Measurements from ENCODE around the gene NRXN3. TPM values are rescaled to one million over a fixed set of nuclear protein-coding genes. Genes with fewer than 3 reads are reported as not detected.

The NRXN3 gene
- total and polyA plus RNA-seq, 2 experiments from 2014 or later, result 1.0 to 1.8 TPM

DNA sequence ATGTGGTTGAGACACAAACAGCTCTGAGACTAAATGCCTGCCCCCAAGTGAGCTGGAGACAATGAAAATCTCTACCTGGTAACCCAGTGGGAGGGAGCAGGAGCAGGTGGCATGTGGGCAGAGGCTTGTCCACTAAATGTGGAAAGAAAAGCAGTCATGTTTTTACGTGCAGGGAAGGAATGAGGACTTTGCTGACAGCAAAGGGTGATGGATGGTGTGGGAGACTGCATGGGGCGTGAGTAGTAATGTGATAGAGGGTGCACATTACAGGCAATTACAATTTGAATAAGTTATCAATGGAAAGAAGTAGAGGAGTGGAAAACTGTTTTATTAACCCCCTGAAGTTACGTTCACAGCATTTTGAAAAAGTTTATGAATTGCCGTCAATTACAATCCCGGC is 176.6 kb downstream of the NRXN3 start:
- Histone ChIP-seq H2AFZ (no peak overlapping the region), H3K79me2 (replicated peaks; ENCODE audit: insufficient read depth) (no peaks in the 10 kb centered on the region), H3K4me1 (ENCODE audit: insufficient read depth) (0 out of 2 replicates have a peak, but pooled peaks cover 5% of the 10 kb centered on the region), H3K36me3 (ENCODE audit: insufficient read depth) (no peaks in the 10 kb centered on the region), H3K4me2 (no peak overlapping the region), H3K27ac (ENCODE audit: low read depth) (no peak overlapping the region), H3K27me3 (ENCODE audit: insufficient read depth) (no peaks in the 10 kb centered on the region), H4K20me1 (replicated peaks; ENCODE audit: insufficient read depth) (no peaks in the 10 kb centered on the region), H3K9me2 (ENCODE audit: insufficient read depth) (no peaks in the 10 kb centered on the region), H3F3A (replicated peaks; ENCODE audit: low read depth) (no peaks in the 10 kb centered on the region), H3K4me3 (no peak overlapping the region)
- TF ChIP-seq, protein P1, sequence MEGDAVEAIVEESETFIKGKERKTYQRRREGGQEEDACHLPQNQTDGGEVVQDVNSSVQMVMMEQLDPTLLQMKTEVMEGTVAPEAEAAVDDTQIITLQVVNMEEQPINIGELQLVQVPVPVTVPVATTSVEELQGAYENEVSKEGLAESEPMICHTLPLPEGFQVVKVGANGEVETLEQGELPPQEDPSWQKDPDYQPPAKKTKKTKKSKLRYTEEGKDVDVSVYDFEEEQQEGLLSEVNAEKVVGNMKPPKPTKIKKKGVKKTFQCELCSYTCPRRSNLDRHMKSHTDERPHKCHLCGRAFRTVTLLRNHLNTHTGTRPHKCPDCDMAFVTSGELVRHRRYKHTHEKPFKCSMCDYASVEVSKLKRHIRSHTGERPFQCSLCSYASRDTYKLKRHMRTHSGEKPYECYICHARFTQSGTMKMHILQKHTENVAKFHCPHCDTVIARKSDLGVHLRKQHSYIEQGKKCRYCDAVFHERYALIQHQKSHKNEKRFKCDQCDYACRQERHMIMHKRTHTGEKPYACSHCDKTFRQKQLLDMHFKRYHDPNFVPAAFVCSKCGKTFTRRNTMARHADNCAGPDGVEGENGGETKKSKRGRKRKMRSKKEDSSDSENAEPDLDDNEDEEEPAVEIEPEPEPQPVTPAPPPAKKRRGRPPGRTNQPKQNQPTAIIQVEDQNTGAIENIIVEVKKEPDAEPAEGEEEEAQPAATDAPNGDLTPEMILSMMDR (conservative IDR thresholded peaks at IDR 0.05; ENCODE audit: low read depth in 2 of 2), result no peak
- TF ChIP-seq, protein P2, sequence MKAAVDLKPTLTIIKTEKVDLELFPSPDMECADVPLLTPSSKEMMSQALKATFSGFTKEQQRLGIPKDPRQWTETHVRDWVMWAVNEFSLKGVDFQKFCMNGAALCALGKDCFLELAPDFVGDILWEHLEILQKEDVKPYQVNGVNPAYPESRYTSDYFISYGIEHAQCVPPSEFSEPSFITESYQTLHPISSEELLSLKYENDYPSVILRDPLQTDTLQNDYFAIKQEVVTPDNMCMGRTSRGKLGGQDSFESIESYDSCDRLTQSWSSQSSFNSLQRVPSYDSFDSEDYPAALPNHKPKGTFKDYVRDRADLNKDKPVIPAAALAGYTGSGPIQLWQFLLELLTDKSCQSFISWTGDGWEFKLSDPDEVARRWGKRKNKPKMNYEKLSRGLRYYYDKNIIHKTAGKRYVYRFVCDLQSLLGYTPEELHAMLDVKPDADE (IDR thresholded peaks at IDR 0.05), result no peak
- TF ChIP-seq ZNF114 (CRISPR knock-in tag; IDR thresholded peaks at IDR 0.05) (no peak), JUNB (IDR thresholded peaks at IDR 0.05; ENCODE audit: unreplicated experiment) (no peak), NANOG (IDR thresholded peaks at IDR 0.05; ENCODE audit: borderline replicate concordance) (no peak), ZNF331 (CRISPR knock-in tag; IDR thresholded peaks at IDR 0.05; ENCODE audit: low read depth) (no peak), EZH2phosphoT487 (IDR thresholded peaks at IDR 0.05; ENCODE audit: unreplicated experiment) (no peak), STAT1 (IDR thresholded peaks at IDR 0.05; ENCODE audit: unreplicated experiment) (no peak)
- TF ChIP-seq, protein P3, sequence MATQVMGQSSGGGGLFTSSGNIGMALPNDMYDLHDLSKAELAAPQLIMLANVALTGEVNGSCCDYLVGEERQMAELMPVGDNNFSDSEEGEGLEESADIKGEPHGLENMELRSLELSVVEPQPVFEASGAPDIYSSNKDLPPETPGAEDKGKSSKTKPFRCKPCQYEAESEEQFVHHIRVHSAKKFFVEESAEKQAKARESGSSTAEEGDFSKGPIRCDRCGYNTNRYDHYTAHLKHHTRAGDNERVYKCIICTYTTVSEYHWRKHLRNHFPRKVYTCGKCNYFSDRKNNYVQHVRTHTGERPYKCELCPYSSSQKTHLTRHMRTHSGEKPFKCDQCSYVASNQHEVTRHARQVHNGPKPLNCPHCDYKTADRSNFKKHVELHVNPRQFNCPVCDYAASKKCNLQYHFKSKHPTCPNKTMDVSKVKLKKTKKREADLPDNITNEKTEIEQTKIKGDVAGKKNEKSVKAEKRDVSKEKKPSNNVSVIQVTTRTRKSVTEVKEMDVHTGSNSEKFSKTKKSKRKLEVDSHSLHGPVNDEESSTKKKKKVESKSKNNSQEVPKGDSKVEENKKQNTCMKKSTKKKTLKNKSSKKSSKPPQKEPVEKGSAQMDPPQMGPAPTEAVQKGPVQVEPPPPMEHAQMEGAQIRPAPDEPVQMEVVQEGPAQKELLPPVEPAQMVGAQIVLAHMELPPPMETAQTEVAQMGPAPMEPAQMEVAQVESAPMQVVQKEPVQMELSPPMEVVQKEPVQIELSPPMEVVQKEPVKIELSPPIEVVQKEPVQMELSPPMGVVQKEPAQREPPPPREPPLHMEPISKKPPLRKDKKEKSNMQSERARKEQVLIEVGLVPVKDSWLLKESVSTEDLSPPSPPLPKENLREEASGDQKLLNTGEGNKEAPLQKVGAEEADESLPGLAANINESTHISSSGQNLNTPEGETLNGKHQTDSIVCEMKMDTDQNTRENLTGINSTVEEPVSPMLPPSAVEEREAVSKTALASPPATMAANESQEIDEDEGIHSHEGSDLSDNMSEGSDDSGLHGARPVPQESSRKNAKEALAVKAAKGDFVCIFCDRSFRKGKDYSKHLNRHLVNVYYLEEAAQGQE (IDR thresholded peaks at IDR 0.05; ENCODE audit: unreplicated experiment), result no peak
- Mint-ChIP-seq H3K27me3 (ENCODE audit: insufficient read depth, low read depth, poor library complexity) (peaks cover 5% of the 10 kb centered on the region), H3K4me3 (no peak overlapping the region), H3K27ac (no peak overlapping the region), H3K4me1 (peaks cover 35% of the 10 kb centered on the region), H3K36me3 (ENCODE audit: low read depth) (no peaks in the 10 kb centered on the region), H3K9me3 (no peaks in the 10 kb centered on the region)
- DNase-seq (ENCODE audit: low spot score) (no peak), ATAC-seq (no peak)

DNA sequence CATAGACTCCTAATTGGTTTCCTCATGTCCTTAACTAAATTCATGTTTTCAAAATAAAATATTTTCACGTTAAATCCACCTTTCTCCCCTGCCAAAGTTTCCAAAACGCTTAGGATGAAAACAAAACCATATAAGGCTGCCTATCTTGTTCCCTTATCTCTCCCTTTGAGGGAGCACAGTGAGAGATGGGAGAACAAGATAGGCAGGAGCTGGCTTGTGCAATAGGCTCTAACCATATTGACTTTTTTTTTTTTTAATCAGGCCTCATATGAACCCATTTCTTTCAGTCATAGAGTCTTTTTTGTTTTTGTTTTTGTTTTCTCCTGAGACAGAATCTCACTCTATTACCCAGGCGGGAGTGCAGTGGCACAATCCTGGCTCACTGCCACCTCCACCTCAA is 184.9 kb downstream of the NRXN3 start:
- DNase-seq (ENCODE audit: low spot score) (no peak), ATAC-seq (no peak)
- TF ChIP-seq, protein P2 (IDR thresholded peaks at IDR 0.05), result no peak
- no peak for TF ChIP-seq NANOG (IDR thresholded peaks at IDR 0.05; ENCODE audit: borderline replicate concordance)
- TF ChIP-seq EZH2 (IDR thresholded peaks at IDR 0.05; ENCODE audit: low read depth, unreplicated experiment), result no peak
- TF ChIP-seq, protein P1 (conservative IDR thresholded peaks at IDR 0.05; ENCODE audit: low read depth in 2 of 2), result no peak
- Histone ChIP-seq H3K27me3 (ENCODE audit: insufficient read depth) (no peaks in the 10 kb centered on the region), H3K9me2 (ENCODE audit: insufficient read depth) (no peaks in the 10 kb centered on the region), H3K27ac (ENCODE audit: low read depth) (no peak overlapping the region), H3K4me1 (ENCODE audit: insufficient read depth) (no peaks in the 10 kb centered on the region), H3F3A (replicated peaks; ENCODE audit: low read depth) (no peaks in the 10 kb centered on the region), H3K36me3 (ENCODE audit: insufficient read depth) (no peaks in the 10 kb centered on the region), H4K20me1 (replicated peaks; ENCODE audit: insufficient read depth) (no peaks in the 10 kb centered on the region), H3K79me2 (replicated peaks; ENCODE audit: insufficient read depth) (no peaks in the 10 kb centered on the region), H2AFZ (no peak overlapping the region), H3K4me3 (no peak overlapping the region), H3K4me2 (no peak overlapping the region)
- Mint-ChIP-seq H3K27ac (0 out of 2 replicates have a peak overlapping the region, but pooled peaks have one; percentile 37), H3K4me3 (no peak overlapping the region), H3K9me3 (no peaks in the 10 kb centered on the region), H3K27me3 (ENCODE audit: insufficient read depth, low read depth, poor library complexity) (peaks cover 2% of the 10 kb centered on the region), H3K36me3 (ENCODE audit: low read depth) (no peaks in the 10 kb centered on the region), H3K4me1 (peaks cover 3% of the 10 kb centered on the region; the same call in 2 of the 3 replicates)

Measured in GM23338 (cell line).